ENCODE data around the gene MAL.

DNA sequence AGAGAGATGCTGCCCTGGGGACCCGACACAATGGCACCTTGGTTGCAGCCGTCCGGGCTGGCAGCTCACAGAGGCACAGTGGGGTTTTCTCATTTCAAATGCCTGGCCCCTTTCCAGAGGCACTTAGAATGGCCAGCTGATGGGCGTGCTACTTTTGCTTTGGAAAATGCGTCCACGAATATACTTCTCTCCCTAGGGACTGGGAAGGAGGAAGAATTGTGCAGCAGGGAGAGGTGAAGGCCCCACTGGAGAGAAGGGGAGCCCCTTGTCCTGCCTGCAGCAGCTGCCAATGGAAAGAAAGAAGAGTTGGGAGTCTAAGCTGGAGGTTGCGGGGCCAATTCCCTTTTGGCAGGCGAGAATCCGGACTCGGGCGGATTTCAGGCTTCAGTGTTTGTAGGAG, 1.1 kb upstream of the MAL start:
- no peak for TF ChIP-seq POLR2A (IDR thresholded peaks at IDR 0.05)
- TF ChIP-seq, protein P1, sequence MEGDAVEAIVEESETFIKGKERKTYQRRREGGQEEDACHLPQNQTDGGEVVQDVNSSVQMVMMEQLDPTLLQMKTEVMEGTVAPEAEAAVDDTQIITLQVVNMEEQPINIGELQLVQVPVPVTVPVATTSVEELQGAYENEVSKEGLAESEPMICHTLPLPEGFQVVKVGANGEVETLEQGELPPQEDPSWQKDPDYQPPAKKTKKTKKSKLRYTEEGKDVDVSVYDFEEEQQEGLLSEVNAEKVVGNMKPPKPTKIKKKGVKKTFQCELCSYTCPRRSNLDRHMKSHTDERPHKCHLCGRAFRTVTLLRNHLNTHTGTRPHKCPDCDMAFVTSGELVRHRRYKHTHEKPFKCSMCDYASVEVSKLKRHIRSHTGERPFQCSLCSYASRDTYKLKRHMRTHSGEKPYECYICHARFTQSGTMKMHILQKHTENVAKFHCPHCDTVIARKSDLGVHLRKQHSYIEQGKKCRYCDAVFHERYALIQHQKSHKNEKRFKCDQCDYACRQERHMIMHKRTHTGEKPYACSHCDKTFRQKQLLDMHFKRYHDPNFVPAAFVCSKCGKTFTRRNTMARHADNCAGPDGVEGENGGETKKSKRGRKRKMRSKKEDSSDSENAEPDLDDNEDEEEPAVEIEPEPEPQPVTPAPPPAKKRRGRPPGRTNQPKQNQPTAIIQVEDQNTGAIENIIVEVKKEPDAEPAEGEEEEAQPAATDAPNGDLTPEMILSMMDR (IDR thresholded peaks at IDR 0.05): no peak

Data from Peyer's patch (tissue), 4 donors.